GM21825 (cell line): ENCODE results near the gene AKAP8L.

Source experiments
- ATAC-seq: cut with Tn5 transposase; IDR thresholded peaks from one replicate; pipeline ENCODE4 v1.9.1; 2021; ENCODE audit warnings: mild to moderate bottlenecking, moderate library complexity; ENCODE audit not compliant: unreplicated experiment

The AKAP8L gene

DNA sequence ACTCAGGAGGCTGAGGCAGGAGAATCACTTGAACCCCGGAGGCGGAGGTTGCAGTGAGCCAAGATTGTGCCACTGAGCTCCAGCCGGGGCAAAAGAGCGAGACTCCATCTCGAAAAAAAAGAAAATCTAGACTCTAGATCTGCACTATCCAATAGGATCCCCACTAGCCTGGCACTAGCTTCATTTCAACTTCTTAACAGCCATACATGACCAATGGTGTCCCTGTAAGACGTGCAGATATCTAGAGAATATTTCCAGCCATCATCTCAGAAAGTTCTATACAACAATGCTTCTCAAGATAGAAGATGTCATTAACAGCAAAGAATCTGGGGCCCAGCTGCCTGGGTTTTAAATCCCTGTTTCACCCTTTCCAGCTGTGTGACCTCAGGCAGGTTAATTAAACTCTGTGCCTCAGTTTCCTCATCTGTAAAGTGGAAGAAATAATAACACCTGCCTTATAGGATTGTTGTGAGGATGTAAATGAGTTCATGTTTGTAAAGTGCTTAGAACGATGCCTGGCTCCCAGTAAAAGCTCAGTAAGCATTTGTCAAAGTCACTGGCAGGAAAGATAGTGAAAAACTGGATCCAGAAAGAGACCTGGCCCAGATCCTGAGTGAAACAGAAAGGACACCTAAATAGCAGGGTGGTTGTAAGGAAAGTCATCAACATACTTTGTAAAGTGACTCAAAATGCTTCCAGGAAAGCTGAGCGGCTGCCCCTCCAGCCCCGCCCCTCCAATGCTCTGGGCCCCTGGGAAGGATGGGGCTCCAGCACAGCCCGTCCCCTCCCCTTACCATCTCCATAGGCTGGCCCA is 17.4 kb upstream of the AKAP8L start:
- ATAC-seq = no peak

GRCh38 chr19:15433519-15434069 is 14.8 kb upstream of the AKAP8L start:
- ATAC-seq = no peak

DNA sequence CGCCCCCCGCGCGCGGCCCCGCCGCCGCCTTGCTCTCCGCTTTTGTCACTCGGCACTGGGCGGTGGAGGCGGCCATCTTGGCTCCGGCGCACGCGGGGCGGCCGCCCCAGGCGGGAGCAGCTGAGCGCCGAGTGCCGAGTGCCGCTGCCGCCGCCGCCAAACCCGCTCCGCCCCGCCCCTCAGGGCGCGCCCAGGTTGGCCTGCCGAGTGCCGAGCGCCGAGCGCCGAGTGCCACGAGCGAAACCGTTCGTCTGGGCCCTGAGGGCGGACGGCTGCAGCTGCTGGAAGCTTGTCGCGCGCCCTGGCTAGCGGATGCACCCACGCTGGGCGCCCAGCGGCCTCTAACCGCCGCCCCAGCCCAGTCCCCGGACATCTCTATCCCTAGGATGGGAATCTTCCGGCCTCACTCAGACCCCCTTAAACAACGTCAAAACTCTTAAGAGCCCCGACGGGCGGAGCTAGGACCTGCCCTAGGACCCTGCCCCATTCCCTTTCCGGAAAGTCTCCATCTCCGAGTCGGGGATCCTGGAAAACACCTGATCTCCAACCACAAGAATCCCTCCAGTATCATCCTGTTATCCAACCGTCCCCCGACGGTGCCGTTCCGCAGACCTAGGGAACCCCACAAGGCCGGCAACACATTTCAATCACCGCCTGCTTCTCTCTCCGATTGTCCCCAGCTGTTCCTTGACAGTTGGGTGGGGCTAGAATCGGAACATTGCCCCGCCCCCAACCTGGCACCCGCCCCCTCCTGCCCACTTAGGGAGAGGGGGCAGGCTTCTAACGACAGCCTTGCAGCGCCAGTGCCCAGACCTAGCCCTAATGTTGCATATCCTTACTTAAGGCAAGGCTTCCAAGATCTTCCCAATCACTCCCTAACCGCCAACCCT is 14.1 kb upstream of the AKAP8L start:
- peak; percentile 50 for ATAC-seq

GRCh38 chr19:15432018-15432494 is 13.3 kb upstream of the AKAP8L start:
- ATAC-seq = peak; percentile 19

- no peak for ATAC-seq
These were observed 12.7 kb upstream of the AKAP8L start for GRCh38 chr19:15431396-15432017.

DNA sequence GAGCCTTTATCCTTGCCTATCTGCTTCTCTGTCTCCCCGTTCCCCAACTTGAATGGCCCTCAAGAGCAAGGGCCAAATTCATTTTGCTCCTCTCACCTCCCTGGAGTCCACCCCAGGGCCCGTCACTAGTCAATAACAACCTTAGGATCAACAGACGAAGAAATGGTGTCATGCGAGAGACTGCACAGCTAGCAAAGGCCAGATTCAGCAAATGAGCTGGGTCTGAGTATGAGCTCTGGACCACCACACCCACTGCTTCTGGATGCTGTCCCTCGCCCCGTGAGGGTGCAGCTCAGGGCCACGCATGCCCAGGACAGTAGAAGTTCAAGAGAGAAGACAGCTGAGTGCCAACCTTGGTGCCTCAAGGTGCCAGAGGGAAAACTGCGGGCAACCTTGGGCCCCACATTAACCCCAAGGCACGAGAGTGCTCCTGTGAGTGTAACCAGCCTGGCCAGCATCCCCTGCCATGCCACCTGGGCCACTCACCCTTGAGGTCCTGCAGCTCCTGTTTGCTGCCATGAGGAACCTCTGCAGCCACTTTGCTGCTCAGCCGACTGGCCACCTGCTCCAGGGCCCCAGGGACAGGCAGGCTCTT is 11.8 kb upstream of the AKAP8L start:
- ATAC-seq = no peak

DNA sequence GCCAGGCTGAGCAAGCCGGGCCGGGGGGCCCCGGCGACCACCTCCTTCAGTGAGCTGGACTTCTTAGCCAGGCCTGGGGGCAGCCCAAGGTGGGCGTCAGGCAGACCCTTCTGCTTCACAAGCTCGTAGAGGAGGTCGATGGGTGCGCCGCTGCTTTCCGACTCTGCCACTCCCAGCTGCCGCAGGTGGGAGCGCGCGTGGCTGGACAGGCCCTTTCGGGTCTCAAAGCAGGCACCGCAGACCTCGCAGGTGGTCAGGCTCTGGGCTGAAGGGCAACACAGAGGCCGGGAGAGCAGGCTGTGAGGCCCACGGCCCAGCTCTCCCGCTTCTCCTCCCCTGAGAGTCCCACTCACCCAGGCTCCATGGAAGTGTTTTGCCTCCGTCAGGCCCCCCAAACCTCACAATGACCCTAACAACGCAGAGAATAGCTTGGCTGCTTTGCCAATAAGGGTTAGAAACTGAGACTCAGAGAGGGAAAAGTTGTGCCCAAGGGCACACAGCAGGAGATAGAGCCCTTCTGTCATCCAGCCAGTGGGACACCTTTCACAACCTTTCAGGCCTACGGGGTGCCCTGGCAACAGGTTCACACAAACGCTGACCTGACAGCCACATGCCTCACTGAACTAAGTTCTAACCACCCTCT is 11.2 kb upstream of the AKAP8L start:
- no peak for ATAC-seq

DNA sequence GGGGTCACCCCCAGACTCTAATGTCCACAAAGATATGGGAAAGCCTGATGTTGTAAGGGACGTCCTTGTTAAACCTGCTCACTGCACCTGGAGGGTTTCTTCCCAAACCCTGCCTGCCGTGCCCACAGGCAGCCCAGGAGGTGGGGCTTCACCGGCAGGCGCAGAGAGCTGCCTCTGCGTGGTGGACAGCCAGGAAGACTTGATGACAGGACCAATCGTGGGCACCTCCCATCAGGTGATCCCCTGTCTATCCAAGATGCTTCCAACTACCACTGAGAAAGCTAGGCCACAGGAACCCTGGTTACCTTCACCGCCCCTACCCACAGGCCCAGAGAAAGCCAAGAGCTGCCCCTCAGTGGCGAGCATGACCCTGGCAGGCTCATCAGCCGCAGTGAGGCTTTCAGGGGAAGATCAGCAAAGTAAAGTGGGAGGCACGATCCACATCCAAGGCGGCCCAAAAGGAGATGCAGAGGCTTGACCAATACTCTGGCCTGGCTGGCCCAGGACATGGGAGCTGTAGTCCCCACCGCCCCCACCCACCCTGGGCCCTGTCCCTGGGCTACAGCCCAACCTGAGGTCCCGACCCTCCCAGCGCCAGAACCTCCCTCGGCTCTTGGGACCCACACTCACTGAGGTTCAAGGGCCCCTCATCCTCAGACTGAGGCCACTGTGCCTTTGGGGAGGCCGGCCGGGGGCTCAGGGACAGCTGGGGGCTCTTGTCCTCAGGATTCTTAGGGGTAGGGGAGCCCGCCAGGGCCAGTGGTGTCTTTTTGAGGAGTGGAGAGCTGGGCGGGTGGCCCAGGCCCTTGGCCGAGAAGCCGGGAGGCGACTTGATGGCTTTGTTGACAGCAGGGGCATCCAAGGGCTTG is 10.4 kb upstream of the AKAP8L start:
- no peak for ATAC-seq

DNA sequence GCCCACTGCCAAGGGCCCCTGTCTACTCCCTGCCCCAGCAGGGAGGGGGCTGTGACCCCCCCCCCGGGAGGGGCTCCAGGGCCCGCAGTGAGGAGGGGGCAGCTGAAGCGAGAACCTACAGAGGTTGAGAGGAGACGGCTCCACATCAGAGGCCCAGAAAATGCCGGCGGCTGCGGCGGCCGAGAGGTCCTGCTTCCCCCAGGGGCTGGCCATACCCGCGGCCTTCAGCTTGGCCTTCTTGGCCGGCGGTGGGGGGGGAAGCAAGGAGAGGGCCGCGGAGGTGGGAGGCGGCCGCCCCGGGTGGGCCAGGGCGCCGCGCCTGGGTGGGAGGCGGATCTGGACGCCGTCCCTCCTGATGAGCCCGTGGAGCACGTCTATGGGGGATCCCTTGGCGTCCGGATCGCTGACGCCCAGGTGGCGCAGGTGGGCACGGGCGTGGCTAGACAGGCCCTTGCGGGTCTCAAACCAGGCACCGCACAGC is 9.2 kb upstream of the AKAP8L start:
- ATAC-seq = no peak

- no peak for ATAC-seq
These were observed 8.5 kb upstream of the AKAP8L start for GRCh38 chr19:15427350-15427700.

GRCh38 chr19:15426485-15427349 is 7.9 kb upstream of the AKAP8L start:
- ATAC-seq = no peak

GRCh38 chr19:15425321-15425950 is 6.6 kb upstream of the AKAP8L start:
- ATAC-seq = no peak

DNA sequence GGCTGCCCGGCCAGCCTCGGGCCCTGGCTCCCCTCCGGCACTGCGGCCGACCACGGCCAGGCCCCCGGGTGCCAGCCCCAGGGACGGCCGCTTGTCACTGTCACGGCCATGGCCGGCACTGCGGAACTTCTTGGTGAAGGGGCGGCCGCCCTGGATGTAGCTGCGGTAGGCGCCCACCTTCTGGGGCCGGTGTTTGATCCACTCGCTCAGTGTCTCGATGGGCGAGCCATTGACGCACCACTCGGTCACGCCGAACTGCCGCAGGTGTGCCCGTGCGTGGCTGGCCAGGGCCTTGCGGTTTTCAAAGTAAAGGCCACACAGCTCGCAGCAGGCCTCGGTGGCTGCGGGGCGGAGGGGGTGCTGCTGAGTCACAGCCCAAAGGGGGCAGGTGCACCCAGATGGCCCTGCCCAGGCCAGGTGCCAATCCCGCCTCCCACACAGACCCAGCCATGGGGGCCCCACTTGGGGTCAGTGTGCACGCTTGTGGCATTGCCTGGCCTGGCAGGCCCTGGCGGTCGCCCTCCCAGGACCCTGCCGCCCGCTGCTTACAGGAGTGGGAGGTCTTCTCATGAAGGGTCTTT is 6.0 kb upstream of the AKAP8L start:
- no peak for ATAC-seq

- no peak for ATAC-seq
These were observed 5.3 kb upstream of the AKAP8L start for GRCh38 chr19:15424121-15424520.

DNA sequence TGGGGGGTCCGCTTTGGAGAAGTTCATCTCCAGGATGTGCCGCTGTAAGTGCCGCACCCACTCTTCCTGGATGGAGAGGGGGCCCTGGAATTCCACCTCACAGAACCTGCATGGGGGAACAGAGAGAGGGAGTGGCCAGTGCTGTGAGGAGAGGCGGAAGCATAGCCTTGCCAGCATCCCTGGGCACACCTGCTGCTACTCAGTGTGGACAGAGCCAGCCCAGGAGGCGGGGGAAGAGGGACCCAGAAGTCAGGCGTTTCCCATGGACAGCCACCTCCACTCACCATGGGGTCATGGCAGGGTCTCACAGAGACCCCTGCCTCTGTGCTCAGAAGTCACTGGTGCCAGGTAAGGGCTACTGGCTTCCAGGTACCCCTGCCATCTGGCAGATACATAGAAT is 4.3 kb upstream of the AKAP8L start:
- no peak for ATAC-seq

DNA sequence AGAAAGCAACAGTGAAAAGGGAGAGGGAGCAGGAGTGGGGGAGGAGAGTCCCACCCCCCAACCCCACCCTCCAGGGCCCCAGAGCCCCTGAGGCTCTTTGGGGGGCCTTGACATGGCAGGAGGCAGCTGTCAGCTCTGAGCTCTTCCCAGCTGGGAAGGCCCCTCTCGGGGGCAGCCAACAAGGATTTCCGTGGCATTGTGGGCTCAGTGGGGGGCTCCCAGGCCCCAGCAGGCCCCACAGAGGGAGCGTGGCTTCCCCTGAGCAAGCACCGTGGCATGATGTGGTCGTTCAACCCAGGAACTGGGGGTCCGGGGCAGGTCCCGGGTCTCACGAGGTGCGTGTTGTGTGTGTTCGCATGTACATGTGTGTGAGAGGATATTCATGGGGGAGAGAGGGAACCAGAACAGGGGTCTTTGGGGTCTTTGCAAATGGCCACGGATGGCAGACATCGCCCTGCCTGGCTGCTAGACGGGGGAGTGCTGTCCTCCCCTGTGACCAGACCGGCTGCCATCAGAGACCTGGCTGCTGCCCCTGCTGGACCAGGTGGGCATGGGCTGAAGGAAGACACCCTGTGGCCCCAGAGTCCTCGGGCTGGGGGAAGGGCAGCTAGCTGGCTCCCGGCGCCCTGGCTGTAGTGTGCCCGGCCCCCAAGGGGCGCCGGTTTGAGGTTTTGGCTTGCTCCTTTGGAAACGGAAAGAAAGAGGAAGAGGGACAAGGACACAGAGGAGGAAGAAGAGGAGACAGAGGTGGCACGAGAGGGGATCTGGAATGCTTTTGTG is 3.7 kb upstream of the AKAP8L start:
- no peak for ATAC-seq
